Stimulated activated CD8-positive, alpha-beta memory T cell treated with anti-CD3 and anti-CD28 coated beads, Interleukin-2, amount 100 ng/mL, for 1 hour (primary cell): ENCODE results near the gene CNTNAP2.

ENCODE experiments used
- DNase-seq, 2 donors: peaks; one replicate each; pipeline ENCODE4 v3.0.0-alpha.2; 2020; ENCODE audit warnings: low read depth in 2 of 2

Gene CNTNAP2

GRCh38 chr7:148191391-148192065 lies 2074.9 kb downstream of the CNTNAP2 start:
- DNase-seq, result no peak

GRCh38 chr7:148192491-148192890 lies 2075.9 kb downstream of the CNTNAP2 start:
- no peak for DNase-seq

- DNase-seq, result no peak
Measured at GRCh38 chr7:148201992-148202391, 2085.4 kb downstream of the CNTNAP2 start.

DNA sequence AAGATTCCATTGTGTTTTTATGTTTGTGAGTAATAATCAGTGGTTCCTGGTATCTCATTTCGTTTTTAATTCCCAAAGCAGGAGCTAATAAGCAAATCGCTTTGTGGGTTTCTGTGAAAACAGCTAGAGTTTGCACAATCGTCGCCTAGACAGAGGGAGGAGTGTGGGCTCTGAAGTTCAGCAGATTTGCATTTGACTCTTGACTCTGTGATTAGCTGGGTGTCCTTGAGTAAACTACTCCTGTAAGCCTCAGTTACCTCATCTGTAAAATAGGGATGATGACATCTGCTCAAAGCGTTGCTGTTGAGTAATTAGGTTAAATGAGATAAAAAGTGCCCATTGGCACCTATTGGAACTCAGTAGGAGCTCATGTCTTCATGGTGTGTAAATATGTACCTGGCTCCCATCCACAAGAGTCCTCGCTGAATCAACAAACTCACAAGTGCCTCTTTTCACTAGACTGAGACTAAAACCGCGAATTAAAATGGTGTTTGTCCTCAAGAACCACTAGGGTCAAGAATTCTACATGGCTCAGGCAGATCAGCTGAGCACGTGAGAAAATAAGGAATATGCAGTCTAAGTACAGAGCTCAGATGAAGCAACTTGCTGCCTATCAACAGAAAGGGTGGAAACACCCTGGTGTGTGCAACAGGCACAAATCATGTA lies 2088.2 kb downstream of the CNTNAP2 start:
- no peak for DNase-seq

GRCh38 chr7:148209643-148210190 lies 2093.1 kb downstream of the CNTNAP2 start:
- no peak for DNase-seq

DNA sequence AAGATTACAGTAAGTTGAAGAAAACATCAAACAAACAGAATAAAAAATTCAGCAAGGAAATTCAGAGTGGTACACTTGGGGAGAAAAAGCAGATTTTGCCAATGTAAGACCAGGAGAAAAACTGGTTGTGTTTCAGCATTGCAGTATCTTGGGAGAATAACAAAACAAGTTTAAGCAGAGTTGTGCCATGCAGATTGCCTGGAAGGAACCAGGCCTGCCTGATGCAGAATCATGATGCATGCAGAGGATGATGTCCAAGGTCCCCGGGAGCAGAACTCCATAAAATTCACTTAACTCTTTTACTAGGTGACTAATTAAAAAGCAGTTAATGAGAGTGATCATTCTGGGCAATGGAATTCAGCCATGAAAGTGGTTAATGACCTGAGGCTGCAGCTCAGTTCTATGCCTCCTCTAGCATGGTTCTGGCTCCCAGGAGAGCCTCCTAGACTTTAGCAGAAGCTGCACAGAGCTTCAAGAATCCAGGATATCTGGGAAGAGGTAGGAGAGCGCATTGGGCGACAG lies 2094.3 kb downstream of the CNTNAP2 start:
- DNase-seq, result no peak

DNA sequence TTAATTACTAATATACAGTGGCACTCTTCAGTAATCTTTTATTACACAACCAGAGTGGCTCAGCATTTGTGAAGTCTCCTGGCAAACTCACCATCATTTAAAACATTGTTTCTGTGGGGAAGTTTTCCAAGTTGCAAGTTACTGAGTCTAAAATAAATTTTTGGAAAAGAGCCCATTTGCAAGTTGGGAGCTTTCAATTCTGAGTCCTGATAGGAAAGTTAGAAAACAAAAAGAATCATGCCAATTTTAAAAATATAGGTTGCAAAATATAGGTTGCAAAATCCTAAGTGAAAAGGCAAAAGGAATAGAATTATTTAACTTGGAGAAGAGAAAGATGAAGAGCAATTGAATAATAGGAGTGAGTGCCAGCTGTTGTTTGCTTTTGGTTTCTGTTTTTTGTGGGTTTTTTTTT lies 2095.1 kb downstream of the CNTNAP2 start:
- DNase-seq, result no peak

- no peak for DNase-seq
Measured at GRCh38 chr7:148212731-148213130, 2096.1 kb downstream of the CNTNAP2 start.

GRCh38 chr7:148214101-148214500 lies 2097.5 kb downstream of the CNTNAP2 start:
- DNase-seq, result no peak

DNA sequence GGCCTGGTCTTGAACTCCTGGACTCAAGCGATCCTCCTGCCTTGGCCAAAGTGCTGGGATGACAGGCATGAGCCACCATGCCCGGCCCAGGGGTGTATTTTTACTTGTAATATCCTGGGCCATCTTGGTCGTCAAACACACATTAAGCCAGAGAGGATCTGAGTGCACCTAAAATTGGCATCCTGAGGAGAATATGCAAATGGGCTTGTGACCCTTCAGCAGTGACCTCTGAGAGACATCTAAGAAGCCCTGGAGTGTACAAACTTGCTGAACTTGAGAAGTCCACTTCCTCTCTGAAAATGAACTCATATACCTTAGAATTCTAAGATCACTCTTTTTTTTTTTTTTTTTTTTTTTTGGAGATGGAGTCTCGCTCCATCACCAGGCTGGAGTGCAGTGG lies 2102.0 kb downstream of the CNTNAP2 start:
- no peak for DNase-seq

- no peak for DNase-seq
Measured at GRCh38 chr7:148222721-148223120, 2106.1 kb downstream of the CNTNAP2 start.

DNA sequence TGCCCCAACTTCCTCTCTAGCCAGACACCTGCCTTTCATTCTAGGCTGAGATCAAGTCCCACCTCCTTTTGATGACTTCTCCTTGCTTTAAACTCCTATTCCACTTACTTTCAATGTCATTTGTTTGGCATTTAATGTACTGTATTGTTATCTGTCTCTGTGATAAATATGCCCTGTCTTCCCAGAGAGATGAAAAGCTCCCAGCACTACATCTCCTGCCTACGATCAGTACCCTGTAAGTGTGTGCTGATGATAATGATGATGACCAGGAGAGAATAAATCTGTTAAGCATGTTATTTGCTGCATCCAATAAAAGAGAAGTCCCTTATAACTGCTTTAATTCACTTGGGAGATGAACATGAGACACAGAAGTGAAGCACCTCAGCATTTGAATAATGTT lies 2106.6 kb downstream of the CNTNAP2 start:
- DNase-seq, result no peak

- no peak for DNase-seq
Measured at GRCh38 chr7:148223738-148224137, 2107.1 kb downstream of the CNTNAP2 start.

DNA sequence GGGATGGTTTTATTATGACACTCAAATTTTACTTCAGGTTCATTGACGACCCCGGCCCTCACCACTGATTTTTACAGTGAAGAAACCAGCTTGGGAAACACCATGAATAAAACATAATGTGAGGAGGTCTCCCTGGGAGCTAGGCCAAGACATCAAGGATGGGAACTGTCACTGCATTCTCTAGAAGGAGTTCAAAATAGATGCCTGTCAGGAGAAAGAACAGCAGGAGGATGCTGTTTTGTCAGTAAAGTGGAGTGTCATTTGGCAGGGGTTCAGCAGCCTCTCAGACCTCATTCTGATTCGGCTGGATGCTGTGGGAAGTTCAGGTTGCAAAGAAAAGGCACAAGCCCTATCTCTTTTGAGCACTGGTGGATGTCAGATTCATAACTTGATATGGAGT lies 2113.7 kb downstream of the CNTNAP2 start:
- no peak for DNase-seq

DNA sequence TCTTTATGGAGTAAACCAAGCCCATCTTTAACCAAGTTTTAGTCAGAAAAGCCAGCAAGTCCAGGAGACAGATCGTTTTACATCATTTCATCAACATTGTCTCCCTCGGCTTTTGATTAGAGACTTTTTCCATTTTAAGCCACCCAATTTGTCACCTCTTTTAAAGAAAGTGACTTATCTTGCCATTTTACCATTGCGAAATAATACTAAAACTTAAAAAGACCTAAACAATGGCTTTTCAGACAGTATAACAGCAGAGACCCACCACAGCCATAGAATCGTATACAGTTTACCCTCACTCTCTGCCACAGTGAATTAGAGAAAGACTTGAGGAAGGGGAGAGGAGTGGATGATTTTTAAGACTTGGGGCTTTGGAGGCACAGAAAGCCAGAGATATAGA lies 2114.3 kb downstream of the CNTNAP2 start:
- DNase-seq, result no peak

DNA sequence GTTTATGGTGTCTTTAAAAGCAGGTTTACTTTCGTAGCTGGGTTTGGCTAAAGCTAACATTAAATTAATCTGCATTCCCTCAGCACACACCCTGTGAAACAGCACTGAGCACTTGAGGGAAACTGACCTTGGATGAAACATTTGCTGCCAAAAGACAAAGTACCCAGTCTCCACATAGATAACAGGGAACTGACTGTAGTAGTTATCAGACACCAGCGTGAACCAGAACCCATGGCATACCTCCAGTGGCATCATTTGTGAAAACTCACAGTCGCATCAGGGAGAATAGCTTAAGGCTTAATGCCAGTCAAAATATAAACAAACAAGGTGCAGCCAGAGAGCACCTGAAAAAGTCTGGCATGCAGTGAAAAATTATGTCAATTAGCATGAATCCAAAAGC lies 2116.2 kb downstream of the CNTNAP2 start:
- no peak for DNase-seq

DNA sequence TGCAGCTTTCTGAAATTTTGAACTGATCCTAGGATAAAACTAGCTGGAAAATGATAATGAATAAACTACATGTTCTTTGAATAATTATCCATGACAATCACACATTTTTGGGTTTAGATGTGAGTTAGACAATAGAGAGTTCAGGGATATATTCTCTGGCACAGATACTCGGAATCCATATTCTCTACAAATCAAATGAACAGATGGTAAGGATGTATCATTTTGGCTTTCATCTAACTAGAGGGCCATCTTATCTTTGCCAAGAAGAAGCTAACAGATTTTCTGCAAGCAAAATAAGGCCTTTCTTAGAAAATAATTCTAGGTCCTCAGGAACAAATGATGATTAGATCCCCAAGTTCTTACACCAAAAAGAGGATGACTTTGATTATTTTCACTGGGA lies 2118.1 kb downstream of the CNTNAP2 start:
- no peak for DNase-seq

DNA sequence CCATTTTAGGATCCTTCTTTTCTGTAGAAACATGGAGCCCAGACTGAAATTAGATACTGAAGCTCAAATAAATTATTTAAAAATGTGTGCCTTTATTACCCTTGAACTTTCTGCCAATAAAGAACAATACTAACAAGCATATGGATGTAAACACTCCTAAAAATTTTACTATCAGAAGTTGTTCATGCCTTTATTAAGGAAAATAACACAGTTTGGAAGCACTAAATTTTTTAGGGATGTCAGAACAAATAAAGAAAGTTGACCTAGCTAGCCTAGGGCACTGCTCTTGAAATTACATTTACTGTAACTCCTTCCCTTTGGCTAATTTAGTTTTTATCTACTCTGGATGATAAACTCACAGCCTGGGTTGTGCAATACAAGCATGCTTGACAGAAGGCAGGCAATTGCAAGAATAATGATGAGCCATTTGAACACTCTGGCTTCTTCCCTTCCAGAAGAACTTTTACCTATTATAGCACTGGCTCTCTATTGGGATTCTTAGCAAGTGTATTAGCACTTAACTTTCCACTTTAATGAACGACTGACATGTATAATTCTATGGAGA lies 2122.2 kb downstream of the CNTNAP2 start:
- DNase-seq, result no peak

GRCh38 chr7:148241700-148242293 lies 2125.2 kb downstream of the CNTNAP2 start:
- DNase-seq, result no peak

GRCh38 chr7:148242294-148242821 lies 2125.8 kb downstream of the CNTNAP2 start:
- DNase-seq, result no peak

- DNase-seq, result no peak
Measured at GRCh38 chr7:148245381-148245780, 2128.8 kb downstream of the CNTNAP2 start.

GRCh38 chr7:148253629-148254028 lies 2137.0 kb downstream of the CNTNAP2 start:
- DNase-seq, result no peak
